ENCODE measurements around the gene NRM.

NRM gene

GRCh38 chr6:30703011-30703410 is 12.2 kb upstream of the NRM start:
- H3K27me3 ChIP-seq (ENCODE audit: insufficient read depth, low read length): no peaks in the 10 kb centered on the region
- no peak overlapping the region for H3K9ac ChIP-seq (ENCODE audit: low read length)
- no peaks in the 10 kb centered on the region for H3K9me3 ChIP-seq (ENCODE audit: low read length)
- H3K4me3 ChIP-seq (ENCODE audit: low read depth, low read length, poor library complexity, severe bottlenecking): no peak overlapping the region
- no peak overlapping the region for H2AFZ ChIP-seq (ENCODE audit: low read length)
- peaks cover 80% of the 10 kb centered on the region for H3K36me3 ChIP-seq (ENCODE audit: insufficient read depth, low read length)
- no peaks in the 10 kb centered on the region for H3K9me2 ChIP-seq (ENCODE audit: low read depth, low read length)
- no peak overlapping the region for H3K27ac ChIP-seq (ENCODE audit: low read depth, low read length, poor library complexity, severe bottlenecking)
- H4K20me1 ChIP-seq (ENCODE audit: insufficient read depth, low read length): no peaks in the 10 kb centered on the region
- no peak for TF ChIP-seq CTCF (IDR thresholded peaks at IDR 0.05; ENCODE audit: low read length)
- no peak for TF ChIP-seq EZH2 (IDR thresholded peaks at IDR 0.05; ENCODE audit: borderline replicate concordance, low read length)
- no peaks in the 10 kb centered on the region for H3K4me1 ChIP-seq (ENCODE audit: insufficient read depth, low read length, severe bottlenecking)
- H3K79me2 ChIP-seq (ENCODE audit: insufficient read depth, low read length): no peaks in the 10 kb centered on the region
- no peaks in the 10 kb centered on the region for H3F3A ChIP-seq (ENCODE audit: insufficient read depth, low read length)
- H3K4me2 ChIP-seq (ENCODE audit: low read length): no peak overlapping the region

- Histone ChIP-seq H3K27ac (ENCODE audit: low read depth, low read length, poor library complexity, severe bottlenecking) (no peak overlapping the region), H3K9me3 (ENCODE audit: low read length) (no peaks in the 10 kb centered on the region), H3F3A (ENCODE audit: insufficient read depth, low read length) (no peaks in the 10 kb centered on the region), H4K20me1 (ENCODE audit: insufficient read depth, low read length) (no peaks in the 10 kb centered on the region), H3K4me2 (ENCODE audit: low read length) (no peak overlapping the region), H3K27me3 (ENCODE audit: insufficient read depth, low read length) (no peaks in the 10 kb centered on the region), H3K36me3 (ENCODE audit: insufficient read depth, low read length) (peaks cover 56% of the 10 kb centered on the region), H3K4me1 (ENCODE audit: insufficient read depth, low read length, severe bottlenecking) (no peaks in the 10 kb centered on the region), H3K9ac (ENCODE audit: low read length) (no peak overlapping the region), H3K9me2 (ENCODE audit: low read depth, low read length) (no peaks in the 10 kb centered on the region), H3K4me3 (ENCODE audit: low read depth, low read length, poor library complexity, severe bottlenecking) (no peak overlapping the region), H2AFZ (ENCODE audit: low read length) (no peak overlapping the region), H3K79me2 (ENCODE audit: insufficient read depth, low read length) (no peaks in the 10 kb centered on the region)
- TF ChIP-seq EZH2 (IDR thresholded peaks at IDR 0.05; ENCODE audit: borderline replicate concordance, low read length): no peak
Observed at GRCh38 chr6:30700340-30700739, 9.6 kb upstream of the NRM start.

- H3K36me3 ChIP-seq (ENCODE audit: insufficient read depth, low read length): peaks cover 22% of the 10 kb centered on the region; the same call in 1 of the 2 replicates
- H4K20me1 ChIP-seq (ENCODE audit: insufficient read depth, low read length): no peaks in the 10 kb centered on the region
- H3K9me3 ChIP-seq (ENCODE audit: low read length): no peaks in the 10 kb centered on the region
- no peaks in the 10 kb centered on the region for H3K9me2 ChIP-seq (ENCODE audit: low read depth, low read length)
- no peaks in the 10 kb centered on the region for H3F3A ChIP-seq (ENCODE audit: insufficient read depth, low read length)
- no peak overlapping the region for H3K4me2 ChIP-seq (ENCODE audit: low read length)
- no peak overlapping the region for H3K4me3 ChIP-seq (ENCODE audit: low read depth, low read length, poor library complexity, severe bottlenecking)
- H3K27ac ChIP-seq (ENCODE audit: low read depth, low read length, poor library complexity, severe bottlenecking): no peak overlapping the region
- TF ChIP-seq EZH2 (IDR thresholded peaks at IDR 0.05; ENCODE audit: borderline replicate concordance, low read length) (no peak), CTCF (IDR thresholded peaks at IDR 0.05; ENCODE audit: low read length) (no peak)
- no peak overlapping the region for H3K9ac ChIP-seq (ENCODE audit: low read length)
- H3K4me1 ChIP-seq (ENCODE audit: insufficient read depth, low read length, severe bottlenecking): peaks cover 7% of the 10 kb centered on the region
- no peak overlapping the region for H2AFZ ChIP-seq (ENCODE audit: low read length)
- no peaks in the 10 kb centered on the region for H3K27me3 ChIP-seq (ENCODE audit: insufficient read depth, low read length)
- no peaks in the 10 kb centered on the region for H3K79me2 ChIP-seq (ENCODE audit: insufficient read depth, low read length)
Observed at GRCh38 chr6:30696432-30696831, 5.6 kb upstream of the NRM start.

- H3K9ac ChIP-seq (ENCODE audit: low read length): peak overlapping the region; percentile 62
- H4K20me1 ChIP-seq (ENCODE audit: insufficient read depth, low read length): no peaks in the 10 kb centered on the region
- H3K9me2 ChIP-seq (ENCODE audit: low read depth, low read length): no peaks in the 10 kb centered on the region
- H3K27ac ChIP-seq (ENCODE audit: low read depth, low read length, poor library complexity, severe bottlenecking): no peak overlapping the region
- TF ChIP-seq CTCF (IDR thresholded peaks at IDR 0.05; ENCODE audit: low read length) (no peak), EZH2 (IDR thresholded peaks at IDR 0.05; ENCODE audit: borderline replicate concordance, low read length) (no peak)
- peaks cover 14% of the 10 kb centered on the region for H3F3A ChIP-seq (ENCODE audit: insufficient read depth, low read length)
- peaks cover 49% of the 10 kb centered on the region for H3K4me1 ChIP-seq (ENCODE audit: insufficient read depth, low read length, severe bottlenecking)
- peak overlapping the region; percentile 75 for H3K4me2 ChIP-seq (ENCODE audit: low read length)
- H3K4me3 ChIP-seq (ENCODE audit: low read depth, low read length, poor library complexity, severe bottlenecking): peak overlapping the region; percentile 64
- H3K36me3 ChIP-seq (ENCODE audit: insufficient read depth, low read length): no peaks in the 10 kb centered on the region
- no peaks in the 10 kb centered on the region for H3K79me2 ChIP-seq (ENCODE audit: insufficient read depth, low read length)
- H2AFZ ChIP-seq (ENCODE audit: low read length): no peak overlapping the region
- no peaks in the 10 kb centered on the region for H3K9me3 ChIP-seq (ENCODE audit: low read length)
- H3K27me3 ChIP-seq (ENCODE audit: insufficient read depth, low read length): no peaks in the 10 kb centered on the region
Observed at GRCh38 chr6:30691208-30691847, 544 bp upstream of the NRM start.
